ENCODE results near the gene ARHGAP18. TPM values are rescaled to one million over a fixed set of nuclear protein-coding genes. Genes with fewer than 3 reads are reported as not detected.

Gene ARHGAP18, protein sequence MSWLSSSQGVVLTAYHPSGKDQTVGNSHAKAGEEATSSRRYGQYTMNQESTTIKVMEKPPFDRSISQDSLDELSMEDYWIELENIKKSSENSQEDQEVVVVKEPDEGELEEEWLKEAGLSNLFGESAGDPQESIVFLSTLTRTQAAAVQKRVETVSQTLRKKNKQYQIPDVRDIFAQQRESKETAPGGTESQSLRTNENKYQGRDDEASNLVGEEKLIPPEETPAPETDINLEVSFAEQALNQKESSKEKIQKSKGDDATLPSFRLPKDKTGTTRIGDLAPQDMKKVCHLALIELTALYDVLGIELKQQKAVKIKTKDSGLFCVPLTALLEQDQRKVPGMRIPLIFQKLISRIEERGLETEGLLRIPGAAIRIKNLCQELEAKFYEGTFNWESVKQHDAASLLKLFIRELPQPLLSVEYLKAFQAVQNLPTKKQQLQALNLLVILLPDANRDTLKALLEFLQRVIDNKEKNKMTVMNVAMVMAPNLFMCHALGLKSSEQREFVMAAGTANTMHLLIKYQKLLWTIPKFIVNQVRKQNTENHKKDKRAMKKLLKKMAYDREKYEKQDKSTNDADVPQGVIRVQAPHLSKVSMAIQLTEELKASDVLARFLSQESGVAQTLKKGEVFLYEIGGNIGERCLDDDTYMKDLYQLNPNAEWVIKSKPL
- 11.0 and 16.5 TPM in 2 replicates for total RNA-seq

DNA sequence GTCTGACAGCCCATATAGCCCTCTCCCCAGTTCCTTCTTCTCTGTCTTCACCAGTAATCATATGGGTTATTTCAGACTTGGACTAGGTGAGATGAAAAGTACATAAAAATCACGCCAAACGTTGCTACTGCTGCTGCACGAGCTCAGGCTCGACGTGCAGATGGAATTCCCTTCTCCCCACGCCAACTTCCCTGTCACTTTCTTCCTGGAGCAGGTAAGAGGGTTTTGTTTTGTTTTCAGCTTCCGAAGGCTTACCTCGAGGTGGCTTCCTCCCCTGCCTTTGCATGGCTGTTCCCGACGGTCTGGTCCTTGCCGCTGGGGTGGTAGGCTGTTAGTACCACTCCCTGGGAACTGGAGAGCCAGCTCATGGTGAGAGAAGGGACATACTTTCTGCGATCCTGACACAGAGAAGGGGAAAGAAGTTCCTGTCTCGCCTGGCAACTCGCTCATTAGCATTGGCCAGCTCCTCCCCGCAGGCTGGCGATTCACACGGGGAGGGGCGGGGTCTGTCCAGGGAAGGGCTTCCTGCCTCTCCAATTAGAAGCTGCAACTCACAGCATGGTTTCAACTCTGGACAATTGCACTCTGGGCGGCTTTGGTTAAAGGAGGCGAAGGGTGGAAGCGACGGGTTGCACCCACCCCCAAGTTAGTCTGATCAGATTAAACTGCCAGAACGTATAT is at the start of gene ARHGAP18:
Gene ARHGAP18 (minus strand): TSS at position 409 of the 681 bp plus-strand sequence. CDS start 41 bp downstream, at position 368.

Other genes starting within 250 kb of the ARHGAP18 start
- not detected in 2 replicates for gene TMEM244, start 151.1 kb upstream of the ARHGAP18 start, total RNA-seq

All from placental epithelial cell (primary cell).